ENCODE measurements around the gene NAPEPLD. TPM values are rescaled to one million over a fixed set of nuclear protein-coding genes. Genes with fewer than 3 reads are reported as not detected.
"Not testable (repeated sequence)": the region's sequence is repeated elsewhere in the genome, so short reads cannot be mapped to it uniquely, and the experiment has no call there.

The NAPEPLD gene
- 10 to 100 TPM in 1 of 3 donors, 1 to 10 TPM in 2; 1.4 to 10.2 (median 4.1) TPM for polyA plus RNA-seq

- peak within 1 kb of the TSS; percentile 95 to 97 (median 96) for H3K27ac Mint-ChIP-seq
- H3K4me1 Mint-ChIP-seq: peaks cover 28 to 36% of the 10 kb centered on the region in 2 donors
- peak within 1 kb of the TSS; percentile 92 to 98 (median 97) for H3K4me3 Mint-ChIP-seq
- peak; percentile 81 to 83 (median 83) for DNase-seq
- peaks cover 0 to 2% (median 0%) of the 10 kb centered on the region in 6 donors for H3K9me3 Mint-ChIP-seq
- peaks cover 5 to 14% (median 8%) of the 10 kb centered on the region in 3 donors for H3K27me3 Mint-ChIP-seq (ENCODE audit: low read depth in 3 of 3)
- peaks cover 0 to 3% (median 0%) of the 10 kb centered on the region in 3 donors for H3K36me3 Mint-ChIP-seq
These were observed at the start of gene NAPEPLD for GRCh38 chr7:103148994-103149807. Gene NAPEPLD (minus strand): TSS chr7:103149099. CDS start chr7:103128776, 20,323 bp downstream.

DNA sequence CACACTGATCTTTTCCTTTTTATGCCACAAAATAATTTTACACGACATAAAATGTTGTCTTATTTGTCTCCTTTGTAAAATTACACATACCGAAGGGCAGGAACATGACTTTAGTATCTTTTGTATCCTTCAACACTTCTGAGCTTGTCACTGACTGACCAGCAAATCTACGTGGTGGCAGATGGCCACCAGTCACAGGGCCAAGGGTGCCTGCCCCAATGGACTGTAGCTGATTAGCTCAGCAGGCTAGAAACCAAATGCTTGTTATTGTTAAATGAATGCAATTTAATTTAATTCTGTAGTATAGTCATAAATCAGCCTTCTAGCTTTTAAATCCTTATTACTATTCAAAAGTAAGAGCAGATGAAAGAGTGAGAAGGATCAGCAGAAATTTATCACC is 49.2 kb upstream of the NAPEPLD start:
- H3K27me3 Mint-ChIP-seq (ENCODE audit: low read depth in 3 of 3); H3K9me3 Mint-ChIP-seq; H3K36me3 Mint-ChIP-seq; DNase-seq; H3K4me3 Mint-ChIP-seq; H3K4me1 Mint-ChIP-seq; H3K27ac Mint-ChIP-seq: not testable (repeated sequence)

DNA sequence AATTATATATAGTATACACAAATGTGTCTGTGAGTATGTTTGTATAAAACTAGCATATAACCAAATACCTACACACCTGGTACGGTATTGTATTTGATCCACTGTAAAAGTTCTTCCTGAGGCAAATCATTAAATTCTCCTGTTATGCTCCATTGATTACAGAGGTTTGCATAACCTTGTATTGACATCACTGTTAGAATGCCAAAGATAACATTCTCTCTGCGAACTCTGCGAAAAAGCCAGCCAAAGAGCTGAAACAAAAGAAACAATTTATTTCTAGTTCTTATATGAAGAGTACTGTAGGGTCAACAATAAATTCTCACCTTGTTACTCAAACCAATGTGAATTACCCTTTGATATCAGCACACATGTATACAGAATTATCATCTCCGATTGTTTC is 46.5 kb upstream of the NAPEPLD start:
- not testable (repeated sequence) for H3K36me3 Mint-ChIP-seq, H3K4me1 Mint-ChIP-seq, H3K4me3 Mint-ChIP-seq, H3K27ac Mint-ChIP-seq, H3K9me3 Mint-ChIP-seq, DNase-seq
- peaks cover 0 to 11% (median 4%) of the 10 kb centered on the region in 3 donors for H3K27me3 Mint-ChIP-seq (ENCODE audit: low read depth in 3 of 3)

- not testable (repeated sequence) for DNase-seq; H3K4me3 Mint-ChIP-seq; H3K27me3 Mint-ChIP-seq (ENCODE audit: low read depth in 3 of 3); H3K36me3 Mint-ChIP-seq; H3K27ac Mint-ChIP-seq; H3K4me1 Mint-ChIP-seq; H3K9me3 Mint-ChIP-seq
These were observed 23.7 kb upstream of the NAPEPLD start for GRCh38 chr7:103172415-103173146.

DNA sequence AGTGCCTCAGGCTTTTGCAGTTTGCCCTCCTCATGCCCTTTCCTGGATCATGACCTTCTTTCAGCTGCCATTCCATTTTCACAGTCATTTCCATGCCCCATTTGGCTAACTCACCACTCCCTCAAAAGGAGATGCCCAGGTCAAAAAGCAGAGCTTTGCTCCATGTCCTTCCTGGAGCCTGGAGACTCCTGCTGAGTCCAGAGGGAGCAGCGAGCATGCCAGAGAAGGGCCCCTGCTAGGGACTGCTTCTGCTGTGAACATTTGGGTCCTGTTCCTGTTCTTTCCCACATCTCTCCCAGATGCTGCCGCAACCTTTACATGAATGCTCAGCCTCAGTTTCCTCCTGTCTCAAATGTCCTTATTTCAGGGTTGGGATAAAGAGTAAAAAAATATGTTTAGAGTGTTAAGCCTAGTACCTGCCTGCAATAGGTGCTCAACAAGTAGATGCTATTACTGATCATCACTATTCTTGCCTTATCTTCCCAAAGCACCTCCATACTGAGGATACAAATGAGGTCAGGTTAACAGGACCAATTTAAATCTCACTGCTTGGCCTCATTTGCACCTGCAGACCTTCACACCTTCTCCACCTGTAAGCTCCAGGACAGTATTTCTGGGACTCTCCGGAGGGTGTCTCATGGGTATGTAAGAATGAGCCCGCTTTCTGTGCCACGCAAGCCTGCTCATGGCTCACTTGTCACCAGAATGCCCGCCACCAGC is 23.0 kb upstream of the NAPEPLD start:
- not testable (repeated sequence) for H3K36me3 Mint-ChIP-seq; DNase-seq; H3K4me3 Mint-ChIP-seq; H3K9me3 Mint-ChIP-seq; H3K27me3 Mint-ChIP-seq (ENCODE audit: low read depth in 3 of 3); H3K4me1 Mint-ChIP-seq; H3K27ac Mint-ChIP-seq

GRCh38 chr7:103166921-103167544 is 18.1 kb upstream of the NAPEPLD start:
- not testable (repeated sequence) for H3K4me1 Mint-ChIP-seq; H3K27ac Mint-ChIP-seq; H3K4me3 Mint-ChIP-seq; H3K9me3 Mint-ChIP-seq; H3K36me3 Mint-ChIP-seq; DNase-seq; H3K27me3 Mint-ChIP-seq (ENCODE audit: low read depth in 3 of 3)

GRCh38 chr7:103163087-103163825 is 14.4 kb upstream of the NAPEPLD start:
- H3K36me3 Mint-ChIP-seq; H3K27ac Mint-ChIP-seq; H3K4me3 Mint-ChIP-seq; DNase-seq; H3K9me3 Mint-ChIP-seq; H3K4me1 Mint-ChIP-seq; H3K27me3 Mint-ChIP-seq (ENCODE audit: low read depth in 3 of 3): not testable (repeated sequence)

DNA sequence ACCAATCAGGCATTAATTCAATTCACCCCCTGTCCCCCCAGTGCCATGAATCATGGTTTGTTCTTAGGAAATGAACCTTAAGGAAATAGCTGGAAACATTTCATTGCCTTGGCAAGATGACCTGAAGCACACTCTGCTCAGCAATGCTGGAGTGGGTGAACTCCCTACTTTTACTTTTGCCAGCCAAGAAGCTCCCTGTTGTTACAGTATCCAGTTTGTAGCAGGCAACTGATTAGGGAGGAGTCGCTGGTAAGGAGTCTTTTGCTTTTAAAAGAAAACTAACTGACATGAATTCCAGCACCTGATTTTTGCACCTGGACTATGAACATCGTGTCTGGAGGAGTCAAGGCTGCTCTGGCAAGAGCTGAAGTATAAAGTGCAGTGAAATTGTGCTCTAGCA is 13.7 kb upstream of the NAPEPLD start:
- H3K4me3 Mint-ChIP-seq; DNase-seq; H3K4me1 Mint-ChIP-seq; H3K27me3 Mint-ChIP-seq (ENCODE audit: low read depth in 3 of 3); H3K36me3 Mint-ChIP-seq; H3K27ac Mint-ChIP-seq; H3K9me3 Mint-ChIP-seq: not testable (repeated sequence)

DNA sequence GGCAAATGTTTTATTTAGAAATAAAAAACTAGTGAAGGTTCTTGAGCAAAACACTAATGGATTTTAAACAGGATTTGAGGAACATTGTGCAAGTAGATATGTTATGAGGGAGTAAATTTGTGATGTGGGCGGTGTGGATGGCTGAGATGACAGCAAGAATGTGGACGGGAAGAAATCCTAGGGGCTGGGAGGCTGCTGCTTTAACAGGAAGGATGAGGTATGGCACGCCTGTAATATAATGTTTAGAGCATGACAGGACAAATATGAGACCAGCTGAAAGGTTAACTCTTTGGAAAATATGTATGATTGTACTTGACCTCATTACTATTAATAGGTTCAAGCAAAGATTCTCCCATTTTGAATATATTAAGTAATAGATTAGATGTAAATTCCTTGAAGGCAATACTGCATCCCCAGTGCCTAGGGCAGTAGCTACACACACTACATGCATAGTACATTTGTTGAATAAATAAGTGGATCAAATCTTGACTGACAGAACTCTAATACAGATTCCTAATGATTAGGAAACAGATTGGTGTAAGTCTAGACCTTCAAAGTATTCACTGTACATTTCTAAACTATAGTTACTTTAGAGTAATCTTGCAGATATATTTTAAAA is 13.2 kb upstream of the NAPEPLD start:
- H3K27ac Mint-ChIP-seq; H3K27me3 Mint-ChIP-seq (ENCODE audit: low read depth in 3 of 3); H3K36me3 Mint-ChIP-seq; H3K9me3 Mint-ChIP-seq; H3K4me1 Mint-ChIP-seq; H3K4me3 Mint-ChIP-seq; DNase-seq: not testable (repeated sequence)

DNA sequence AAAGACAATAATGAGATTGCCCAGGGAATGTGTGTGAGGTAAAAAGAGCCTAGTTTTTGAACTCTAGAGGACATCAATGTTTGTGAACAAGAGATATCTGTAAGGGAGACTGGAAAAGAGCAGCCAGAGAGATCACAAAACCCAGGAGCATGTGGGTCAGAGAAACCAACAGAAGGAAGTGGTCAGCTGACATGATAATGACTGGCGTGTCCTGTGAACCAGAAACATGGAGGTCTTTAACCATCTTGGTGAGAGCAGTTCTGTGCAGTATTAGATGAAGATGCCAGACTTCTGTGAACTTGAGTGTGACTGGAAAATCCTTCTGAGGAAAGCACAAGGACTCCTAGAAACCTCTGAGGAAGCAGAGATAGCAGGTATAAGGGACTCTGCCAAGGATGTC is 10.2 kb upstream of the NAPEPLD start:
- not testable (repeated sequence) for H3K36me3 Mint-ChIP-seq; H3K27ac Mint-ChIP-seq; H3K27me3 Mint-ChIP-seq (ENCODE audit: low read depth in 3 of 3); H3K9me3 Mint-ChIP-seq; DNase-seq
- peak overlapping the region in 1 of 5 donors; percentile 15 for H3K4me3 Mint-ChIP-seq
- H3K4me1 Mint-ChIP-seq: peaks cover 17 to 22% of the 10 kb centered on the region in 2 donors

DNA sequence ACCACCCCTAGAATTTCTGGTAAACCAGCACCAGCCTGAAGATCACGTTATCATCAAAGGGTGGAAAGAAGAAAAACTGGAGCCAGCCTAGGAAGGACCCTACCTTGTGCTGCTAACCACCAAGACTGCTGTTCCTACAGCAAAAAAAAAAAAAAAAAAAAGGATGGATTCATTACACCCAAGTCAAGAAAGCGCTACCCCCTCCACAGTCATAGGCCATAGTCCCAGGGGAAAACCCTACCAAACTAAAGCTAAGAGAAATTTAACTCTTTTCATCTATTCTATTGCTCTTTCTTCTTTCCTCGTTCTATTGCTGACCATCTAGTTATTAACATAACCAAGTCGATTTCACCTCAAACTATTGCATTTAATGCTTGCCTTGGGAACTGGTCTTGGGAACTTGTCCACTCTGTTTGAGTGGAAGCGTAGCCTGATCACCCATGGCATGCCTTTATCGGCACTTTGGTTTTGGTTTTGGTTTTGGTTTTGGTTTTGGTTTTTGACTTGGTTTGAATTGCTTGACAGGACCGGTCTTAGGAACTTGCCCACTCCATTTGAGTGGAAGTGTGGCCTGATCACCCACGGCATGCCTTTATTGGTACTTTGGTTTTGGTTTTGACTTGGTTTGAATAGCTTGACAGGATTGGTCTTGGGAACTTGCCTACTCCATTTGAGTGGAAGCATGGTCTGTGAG is 6.6 kb upstream of the NAPEPLD start:
- peak overlapping the region; percentile 62 to 87 (median 78) for H3K27ac Mint-ChIP-seq

GRCh38 chr7:103154042-103154441 is 5.1 kb upstream of the NAPEPLD start:
- H3K4me3 Mint-ChIP-seq: peak overlapping the region in 1 of 5 donors; percentile 44
- H3K4me1 Mint-ChIP-seq: peaks cover 20 to 29% of the 10 kb centered on the region in 2 donors
- H3K9me3 Mint-ChIP-seq: peaks cover 0 to 2% (median 0%) of the 10 kb centered on the region in 6 donors
- peaks cover 2 to 14% (median 4%) of the 10 kb centered on the region in 3 donors for H3K27me3 Mint-ChIP-seq (ENCODE audit: low read depth in 3 of 3)
- peaks cover 0 to 3% (median 0%) of the 10 kb centered on the region in 3 donors for H3K36me3 Mint-ChIP-seq
- H3K27ac Mint-ChIP-seq: no peak overlapping the region
- no peak for DNase-seq

More for the DNA sequence above, 6.6 kb upstream of the NAPEPLD start:
- Mint-ChIP-seq H3K4me1 (peaks cover 17 to 22% of the 10 kb centered on the region in 2 donors), H3K4me3 (peak overlapping the region; percentile 65 to 88 (median 75))
- not testable (repeated sequence) for H3K9me3 Mint-ChIP-seq; H3K27me3 Mint-ChIP-seq (ENCODE audit: low read depth in 3 of 3); H3K36me3 Mint-ChIP-seq
- DNase-seq: peak; percentile 24 to 43 (median 31)

Measured in immature natural killer cell (primary cell).